C4-2B (cell line): ENCODE measurements around the gene SLC6A8.

Experiments
- ZFX ChIP-seq: fragments of 450-650 bp; IDR thresholded peaks from 2 replicates; pipeline ENCODE4 v1.6.1; 2017
- TF ChIP-seq, protein P1 (sequence below): fragments of 450-650 bp; conservative IDR thresholded peaks from 2 replicates; pipeline ENCODE4 v1.5.1; 2017; ENCODE audit warnings: mild to moderate bottlenecking

DNA sequence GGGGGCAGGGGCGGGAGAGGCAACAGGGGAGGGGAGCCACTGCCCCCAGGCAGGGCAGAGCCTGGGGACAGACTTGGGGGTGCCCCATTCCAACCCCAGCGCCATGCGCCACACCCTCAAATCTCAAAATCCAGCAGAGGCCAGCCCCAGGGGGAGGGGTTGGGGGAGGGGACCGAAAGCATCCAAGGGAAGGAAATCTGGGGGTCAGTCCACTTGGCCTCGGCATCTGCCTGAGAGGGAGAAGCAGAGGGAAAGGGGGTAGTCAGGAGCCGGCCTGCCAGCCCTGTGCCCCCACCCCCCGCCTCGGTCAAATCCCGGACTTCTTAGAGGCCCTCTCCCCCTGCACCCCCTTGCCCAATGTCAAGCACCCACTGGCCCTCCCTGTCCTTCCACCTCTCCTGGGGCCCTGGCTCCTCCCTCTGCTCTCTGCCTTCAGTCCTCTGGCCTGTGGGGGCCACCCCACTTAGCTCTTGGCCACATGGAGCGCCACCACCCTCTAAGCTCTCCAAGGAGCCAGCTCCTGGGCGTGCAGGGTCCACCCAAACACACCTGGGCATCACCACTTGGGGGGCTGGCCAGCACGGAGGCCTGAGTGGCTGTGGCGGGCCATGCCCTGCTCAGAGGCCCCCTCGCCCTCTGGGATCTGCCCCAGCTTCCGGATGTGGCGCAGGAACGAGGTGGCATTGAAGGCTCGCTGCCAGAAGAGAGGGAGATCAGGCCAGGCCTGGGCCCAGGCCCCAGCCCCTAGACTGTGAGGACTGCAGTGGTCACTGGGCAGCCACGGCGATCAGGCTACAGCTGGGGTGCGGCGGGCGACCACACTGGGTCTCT lies 17.6 kb upstream of the SLC6A8 start:
- TF ChIP-seq, protein P1, sequence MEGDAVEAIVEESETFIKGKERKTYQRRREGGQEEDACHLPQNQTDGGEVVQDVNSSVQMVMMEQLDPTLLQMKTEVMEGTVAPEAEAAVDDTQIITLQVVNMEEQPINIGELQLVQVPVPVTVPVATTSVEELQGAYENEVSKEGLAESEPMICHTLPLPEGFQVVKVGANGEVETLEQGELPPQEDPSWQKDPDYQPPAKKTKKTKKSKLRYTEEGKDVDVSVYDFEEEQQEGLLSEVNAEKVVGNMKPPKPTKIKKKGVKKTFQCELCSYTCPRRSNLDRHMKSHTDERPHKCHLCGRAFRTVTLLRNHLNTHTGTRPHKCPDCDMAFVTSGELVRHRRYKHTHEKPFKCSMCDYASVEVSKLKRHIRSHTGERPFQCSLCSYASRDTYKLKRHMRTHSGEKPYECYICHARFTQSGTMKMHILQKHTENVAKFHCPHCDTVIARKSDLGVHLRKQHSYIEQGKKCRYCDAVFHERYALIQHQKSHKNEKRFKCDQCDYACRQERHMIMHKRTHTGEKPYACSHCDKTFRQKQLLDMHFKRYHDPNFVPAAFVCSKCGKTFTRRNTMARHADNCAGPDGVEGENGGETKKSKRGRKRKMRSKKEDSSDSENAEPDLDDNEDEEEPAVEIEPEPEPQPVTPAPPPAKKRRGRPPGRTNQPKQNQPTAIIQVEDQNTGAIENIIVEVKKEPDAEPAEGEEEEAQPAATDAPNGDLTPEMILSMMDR, result no peak
- no peak for TF ChIP-seq ZFX
